Esophagus muscularis mucosa (tissue), 4 donors: ENCODE results near the gene PFKFB1.

ENCODE experiments used
- CTCF ChIP-seq, 3 experiments: fragments of 200-600 bp in 2 of 3; fragments of 450-650 bp in 1 of 3; sonication (generic) in 2 of 3; IDR thresholded peaks; one replicate each; pipeline ENCODE4 v1.5.1; 2017 to 2019; ENCODE audit warnings: antibody characterized with exemption in 3 of 3, mild to moderate bottlenecking in 2 of 3, moderate library complexity in 1 of 3
- EP300 ChIP-seq: sonication (generic); formaldehyde crosslinking; IDR thresholded peaks from one replicate; pipeline ENCODE4 v1.6.1; 2017; ENCODE audit warnings: antibody characterized with exemption
- POLR2A ChIP-seq: fragments of 450-650 bp; IDR thresholded peaks from one replicate; pipeline ENCODE4 v1.6.1; 2017; ENCODE audit warnings: antibody characterized with exemption, moderate library complexity, mild to moderate bottlenecking, low read depth
- POLR2AphosphoS5 ChIP-seq, 2 donors: sonication (generic); formaldehyde crosslinking; IDR thresholded peaks; one replicate each; pipeline ENCODE4 v1.6.1; 2017; ENCODE audit warnings: antibody characterized with exemption in 2 of 2

GRCh38 chrX:54934058-54934457, 59.9 kb downstream of the PFKFB1 start:
- TF ChIP-seq CTCF (IDR thresholded peaks at IDR 0.05), result no peak
- no peak for TF ChIP-seq EP300
- TF ChIP-seq POLR2A, result no peak
- TF ChIP-seq POLR2AphosphoS5 (IDR thresholded peaks at IDR 0.05), result no peak
